Endothelial cell of umbilical vein (primary cell): ENCODE data around the gene MMP25. TPM values are rescaled to one million over a fixed set of nuclear protein-coding genes. Genes with fewer than 3 reads are reported as not detected.

Experiments used
- BruUV-seq: library from RNA; stranded (reverse); fragments of 400-500 nt; replicated peaks from 2 replicates; lab custom pipeline; 2021; lab: Mats Ljungman, UMichigan
- CTCF ChIA-PET: fragments of 300-600, 350-600 bp; sonication (Branson Sonifier 250); formaldehyde crosslinking; loops from one replicate; lab custom pipeline; 2021; ENCODE audit warnings: antibody characterized with exemption, inconsistent platforms; lab: Charles Lee
- POLR2A ChIA-PET: fragments of 300-600, 350-600 bp; sonication (Branson Sonifier 250); formaldehyde crosslinking; loops from one replicate; lab custom pipeline; 2021; ENCODE audit warnings: antibody characterized with exemption, inconsistent platforms; lab: Charles Lee
- DNase-seq: peaks from one replicate; pipeline ENCODE4 v3.0.0-alpha.2; 2011; ENCODE audit warnings: low read depth, low spot score
- FAIRE-seq: peaks from 2 replicates; lab custom pipeline; 2011; peaks lifted over from hg19 to GRCh38; lab: Jason Lieb, UNC
- H2AFZ ChIP-seq: 2 replicates; pipeline ENCODE4 v1.6.0; 2012; ENCODE audit warnings: low read depth, low read length, control low read depth, inconsistent platforms
- H3K27ac ChIP-seq: 2 replicates; pipeline ENCODE4 v1.5.1; 2011; ENCODE audit warnings: low read depth, mild to moderate bottlenecking, control low read depth, low read length, moderate library complexity; ENCODE audit not compliant: insufficient read depth
- H3K27me3 ChIP-seq, 2 experiments: 2 replicates each; pipeline versions ENCODE4 v1.6.0 to v1.6.1; 2011; ENCODE audit warnings: low read length in 2 of 2, mixed read lengths in 1 of 2; ENCODE audit not compliant: control insufficient read depth in 2 of 2, insufficient read depth in 2 of 2
- H3K36me3 ChIP-seq, 2 experiments: 2 replicates in 1 of 2; 3 replicates in 1 of 2; pipeline ENCODE4 v1.5.1; 2011; ENCODE audit warnings: low read length in 2 of 2, mild to moderate bottlenecking in 1 of 2, moderate library complexity in 1 of 2; ENCODE audit not compliant: control insufficient read depth in 2 of 2, insufficient read depth in 2 of 2; ENCODE audit errors: extremely low read depth in 1 of 2
- H3K4me1 ChIP-seq: 3 replicates; pipeline ENCODE4 v1.5.1; 2011; ENCODE audit warnings: mild to moderate bottlenecking, low read length; ENCODE audit not compliant: control insufficient read depth, insufficient read depth; ENCODE audit errors: extremely low read depth
- H3K4me2 ChIP-seq: 2 replicates; pipeline ENCODE4 v1.6.1; 2011; ENCODE audit warnings: low read length, control low read depth, mixed read lengths; ENCODE audit not compliant: insufficient read depth
- H3K4me3 ChIP-seq, 3 experiments: fragments of 200-600 bp in 1 of 3; sonication (generic), shearing (Covaris generic) in 1 of 3; replicated peaks in 1 of 3; 2 replicates each; pipeline ENCODE4 v1.5.1; 2011 to 2016; ENCODE audit warnings: control low read depth in 3 of 3, low read length in 3 of 3, mild to moderate bottlenecking in 2 of 3, inconsistent platforms in 1 of 3, low read depth in 1 of 3, moderate library complexity in 1 of 3; ENCODE audit not compliant: insufficient read depth in 1 of 3
- H3K79me2 ChIP-seq: 2 replicates; pipeline ENCODE4 v1.6.0; 2012; ENCODE audit warnings: low read length, inconsistent platforms; ENCODE audit not compliant: control insufficient read depth, insufficient read depth
- H3K9ac ChIP-seq: replicated peaks from 2 replicates; pipeline ENCODE3; 2011; ENCODE audit warnings: low read length, control low read depth; ENCODE audit not compliant: insufficient read depth; ENCODE audit errors: extremely low read depth
- H3K9me1 ChIP-seq: replicated peaks from 3 replicates; pipeline ENCODE4 v1.6.0; 2011; ENCODE audit warnings: mild to moderate bottlenecking, low read length; ENCODE audit not compliant: control insufficient read depth, insufficient read depth; ENCODE audit errors: extremely low read depth
- H3K9me3 ChIP-seq: replicated peaks from 2 replicates; pipeline ENCODE4 v1.5.1; 2012; ENCODE audit warnings: low read length, inconsistent platforms; ENCODE audit not compliant: control insufficient read depth, insufficient read depth
- H4K20me1 ChIP-seq: replicated peaks from 2 replicates; pipeline ENCODE3; 2011; ENCODE audit warnings: mild to moderate bottlenecking, low read length; ENCODE audit not compliant: control insufficient read depth, insufficient read depth; ENCODE audit errors: extremely low read depth
- CTCF ChIP-seq, 2 donors: IDR thresholded peaks; 1 replicate in 1 of 2; 2 replicates in 1 of 2; pipeline ENCODE4 v1.5.1; 2011; ENCODE audit warnings: low read length in 2 of 2, mild to moderate bottlenecking in 2 of 2, moderate library complexity in 2 of 2, control low read depth in 1 of 2, inconsistent platforms in 1 of 2, low read depth in 1 of 2; ENCODE audit not compliant: insufficient read depth in 1 of 2; ENCODE audit errors: extremely low read depth in 1 of 2
- EZH2 ChIP-seq: IDR thresholded peaks from 2 replicates; pipeline ENCODE4 v1.6.1; 2012; ENCODE audit warnings: borderline replicate concordance, low read depth, mild to moderate bottlenecking, moderate library complexity, low read length, inconsistent platforms; ENCODE audit not compliant: severe bottlenecking
- FOS ChIP-seq: IDR thresholded peaks from 2 replicates; pipeline ENCODE4 v1.6.1; 2011; ENCODE audit warnings: mild to moderate bottlenecking, low read length, moderate library complexity, borderline replicate concordance; ENCODE audit not compliant: insufficient read depth
- GATA2 ChIP-seq: IDR thresholded peaks from 2 replicates; pipeline ENCODE4 v1.7.0; 2011; ENCODE audit warnings: low read depth, mild to moderate bottlenecking, moderate library complexity, mixed read lengths, low read length; ENCODE audit not compliant: insufficient read length, insufficient read depth
- JUN ChIP-seq: IDR thresholded peaks from 2 replicates; pipeline ENCODE4 v1.6.1; 2011; ENCODE audit warnings: borderline replicate concordance, low read depth; ENCODE audit not compliant: insufficient read length, insufficient read depth
- MAX ChIP-seq: IDR thresholded peaks from 2 replicates; pipeline ENCODE4 v1.6.1; 2011; ENCODE audit not compliant: insufficient read depth, insufficient read length
- MYC ChIP-seq: IDR thresholded peaks from one replicate; pipeline ENCODE4 v1.6.1; 2011; ENCODE audit warnings: mild to moderate bottlenecking, low read depth, low read length
- POLR2A ChIP-seq: IDR thresholded peaks from 2 replicates; pipeline ENCODE4 v1.6.1; 2012; ENCODE audit warnings: low read depth, mild to moderate bottlenecking, control low read depth, low read length
- POLR2AphosphoS5 ChIP-seq: IDR thresholded peaks from 2 replicates; pipeline ENCODE4 v1.6.1; 2012; ENCODE audit warnings: low read depth, mild to moderate bottlenecking, control low read depth, low read length, moderate library complexity; ENCODE audit not compliant: insufficient read depth
- dilution Hi-C: fragments of 300-500 bp; cut with MboI; formaldehyde crosslinking; loops from one replicate; pipeline ENCODE4 v1.15.0; 2019; ENCODE audit warnings: low sequenced_read_pairs; ENCODE audit not compliant: extremely low pct_ligation_motif_present
- intact Hi-C: fragments of 100-400 bp; cut with micrococcal nuclease; formaldehyde crosslinking; loops from one replicate; pipeline ENCODE4 v1.10.0; 2022
- polyA plus RNA-seq, 4 experiments: library from polyadenylated mRNA; depleted of rRNA in 3 of 4; stranded (reverse) in 3 of 4; unstranded in 1 of 4; fragments of >200 nt; gene quantifications; 2 replicates each; pipeline versions ENCODE4 v1.2.1 to v1.2.3, GENCODE V29; 2011 to 2012; ENCODE audit warnings: missing spikeins in 1 of 4
- total RNA-seq: library from RNA; stranded (reverse); gene quantifications from 2 replicates; pipeline ENCODE4 v1.2.3, GENCODE V29; 2021

MMP25 gene
- total and polyA plus RNA-seq, 2 donors (not counting 3 experiments of a cell fraction or from before 2014, with no cell fraction given), result 0.08 to 0.35 TPM

DNA sequence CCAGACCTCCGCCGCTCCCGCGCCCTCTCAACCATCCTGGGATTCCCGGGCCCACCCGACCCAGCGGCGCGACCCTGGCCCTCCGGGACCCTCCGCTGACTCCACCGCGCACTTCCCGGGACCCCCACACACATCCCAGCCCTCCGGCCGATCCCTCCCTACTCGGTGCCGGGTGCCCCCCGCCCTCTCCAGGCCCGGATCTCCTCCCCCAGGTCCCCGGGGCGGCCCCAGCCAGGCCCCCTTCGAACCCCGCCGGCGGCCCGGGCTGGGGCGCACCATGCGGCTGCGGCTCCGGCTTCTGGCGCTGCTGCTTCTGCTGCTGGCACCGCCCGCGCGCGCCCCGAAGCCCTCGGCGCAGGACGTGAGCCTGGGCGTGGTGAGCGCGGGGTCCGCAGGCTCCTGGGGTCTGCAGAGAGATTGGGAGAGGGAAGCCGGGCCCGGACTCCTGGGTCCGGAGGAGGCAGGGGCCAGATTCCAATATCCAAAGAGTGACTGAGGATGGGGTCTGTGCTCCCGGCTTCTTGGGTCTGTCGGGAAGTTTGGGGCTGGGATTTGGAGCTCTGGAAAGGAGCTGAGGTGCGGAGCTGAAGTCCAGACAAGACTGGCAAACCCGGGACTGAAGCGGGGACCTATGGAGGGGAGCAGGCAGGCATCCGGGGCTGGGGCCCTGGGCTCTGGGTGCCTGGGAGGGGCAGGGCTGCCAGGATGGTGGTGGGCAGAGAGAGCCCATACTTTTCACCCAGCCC, 453 bp downstream of the MMP25 start:
- no peaks in the 10 kb centered on the region for H3K79me2 ChIP-seq
- no peak overlapping the region for H3K4me3 ChIP-seq
- BruUV-seq, result no TSS peak
- no peaks in the 10 kb centered on the region for H4K20me1 ChIP-seq
- CTCF ChIA-PET, result interaction anchor here (1.3 to 14.7 kb wide), 3 partner anchors 11 to 88 kb away, joined by 4 to 200 read pairs (median 5); partner anchors contain the start of gene ZNF213
- no peaks in the 10 kb centered on the region for H3K9me3 ChIP-seq
- peaks cover 18 to 27% of the 10 kb centered on the region in 2 experiments for H3K27me3 ChIP-seq
- no peak overlapping the region for H3K4me2 ChIP-seq
- TF ChIP-seq GATA2 (no peak), CTCF (IDR thresholded peaks at IDR 0.05; ENCODE audit: extremely low read depth in 1 of 2, insufficient read depth in 1 of 2, low read depth in 1 of 2, low read length in 2 of 2) (no peak), EZH2 (peak; percentile 99)
- DNase-seq, result no peak
- POLR2A ChIA-PET, result no interaction called here
- no peak overlapping the region for H3K9ac ChIP-seq
- H3K36me3 ChIP-seq, result no peaks in the 10 kb centered on the region
- no peak overlapping the region for H2AFZ ChIP-seq
- intact Hi-C loops, result no loop called here
- no peaks in the 10 kb centered on the region for H3K9me1 ChIP-seq
- dilution Hi-C loops, result no loop called here
- H3K4me1 ChIP-seq, result peaks cover 2% of the 10 kb centered on the region
- FAIRE-seq, result no peak
- no peak overlapping the region for H3K27ac ChIP-seq

DNA sequence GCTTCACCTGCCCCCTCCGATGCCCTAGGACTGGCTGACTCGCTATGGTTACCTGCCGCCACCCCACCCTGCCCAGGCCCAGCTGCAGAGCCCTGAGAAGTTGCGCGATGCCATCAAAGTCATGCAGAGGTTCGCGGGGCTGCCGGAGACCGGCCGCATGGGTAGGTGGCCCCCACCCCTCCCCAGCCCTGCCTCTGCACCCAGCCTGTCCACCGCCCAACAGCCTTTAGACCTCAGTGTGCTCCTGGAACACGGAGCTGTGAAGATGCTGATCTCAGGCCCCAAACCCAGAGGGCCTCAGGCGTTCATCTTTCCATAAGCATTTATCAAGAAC, 993 bp downstream of the MMP25 start:
- Histone ChIP-seq H4K20me1 (no peaks in the 10 kb centered on the region), H2AFZ (no peak overlapping the region), H3K79me2 (no peaks in the 10 kb centered on the region), H3K9me1 (no peaks in the 10 kb centered on the region), H3K27ac (no peak overlapping the region), H3K9me3 (no peaks in the 10 kb centered on the region), H3K4me2 (no peak overlapping the region), H3K27me3 (peaks cover 18 to 27% of the 10 kb centered on the region in 2 experiments), H3K36me3 (no peaks in the 10 kb centered on the region), H3K4me1 (peaks cover 2% of the 10 kb centered on the region), H3K4me3 (no peak overlapping the region), H3K9ac (no peak overlapping the region)
- FAIRE-seq (no peak), DNase-seq (no peak)
- intact Hi-C loops (no loop called here), dilution Hi-C loops (no loop called here)
- TF ChIP-seq POLR2A (no peak), MYC (no peak), MAX (no peak), POLR2AphosphoS5 (no peak), GATA2 (no peak), JUN (no peak), FOS (no peak), EZH2 (no peak), CTCF (IDR thresholded peaks at IDR 0.05; ENCODE audit: extremely low read depth in 1 of 2, insufficient read depth in 1 of 2, low read depth in 1 of 2, low read length in 2 of 2) (no peak)
- ChIA-PET CTCF (interaction anchor here (0.6 to 14.7 kb wide), 5 partner anchors 11 to 88 kb away, joined by 3 to 200 read pairs (median 5); partner anchors contain the start of gene ZNF213), POLR2A (interaction anchor here (0.6 kb wide), 1 partner anchor 66 kb away, joined by 3 read pairs; no protein-coding TSS in a partner anchor)
- BruUV-seq, result no TSS peak
